GM12892 (cell line): ENCODE measurements around the gene EHBP1.

Experiments
- POLR2A ChIP-seq: IDR thresholded peaks from 2 replicates; pipeline ENCODE4 v1.6.1; 2011; ENCODE audit warnings: low read depth, low read length, control low read depth
- POLR2AphosphoS5 ChIP-seq: IDR thresholded peaks from 2 replicates; pipeline ENCODE4 v1.6.1; 2011; ENCODE audit warnings: low read depth, low read length, control low read depth
- TAF1 ChIP-seq: IDR thresholded peaks from 2 replicates; pipeline ENCODE4 v1.6.1; 2011; ENCODE audit warnings: low read depth, mild to moderate bottlenecking, control low read depth, low read length, borderline replicate concordance

DNA sequence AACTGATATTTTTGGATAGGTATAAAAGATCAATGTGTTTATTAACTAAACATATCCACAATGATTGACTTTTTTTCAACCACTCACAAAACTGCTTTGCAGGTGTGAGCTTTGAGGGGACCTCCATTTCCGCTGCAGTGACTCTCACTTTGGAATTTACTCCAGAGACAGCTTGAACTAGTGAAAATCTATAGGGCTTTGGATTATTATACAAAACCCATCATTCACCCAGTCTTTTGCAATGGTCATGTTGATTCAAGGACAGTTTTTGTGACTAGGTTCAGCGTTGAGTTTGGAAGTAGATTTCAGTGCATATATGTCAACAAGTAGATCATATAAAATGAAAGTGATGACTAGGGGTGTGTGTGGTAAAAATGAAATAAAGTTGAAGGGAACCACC, 87.7 kb downstream of the EHBP1 start:
- no peak for TF ChIP-seq POLR2A
- no peak for TF ChIP-seq TAF1
- no peak for TF ChIP-seq POLR2AphosphoS5
